CD4-positive, CD25-positive, alpha-beta regulatory T cell (primary cell): ENCODE measurements around the gene PITX2. TPM values are rescaled to one million over a fixed set of nuclear protein-coding genes. Genes with fewer than 3 reads are reported as not detected.
A peak's percentile ranks its signal among the peaks of the same experiment; 100 is the strongest.

Experiments used
- ATAC-seq, 2 donors: fragments of 150-1000 bp; cut with Tn5 transposase; one replicate each; pipeline ENCODE4 v1.10.0; 2021; ENCODE audit warnings: low read depth in 2 of 2, moderate number of reproducible peaks in 2 of 2, moderate library complexity in 1 of 2
- DNase-seq, 3 donors: peaks; one replicate each; pipeline versions ENCODE4 v3.0.0 to v3.0.0-alpha.2; 2012 to 2022; ENCODE audit warnings: mixed read lengths in 1 of 3
- H3K27ac ChIP-seq: one replicate; pipeline ENCODE4 v1.7.0; 2013; ENCODE audit warnings: mild to moderate bottlenecking, low read length; ENCODE audit not compliant: insufficient read depth, poor library complexity, severe bottlenecking
- H3K27me3 ChIP-seq: one replicate; pipeline ENCODE4 v1.7.0; 2013; ENCODE audit warnings: low read length; ENCODE audit not compliant: control insufficient read depth, insufficient read depth
- H3K36me3 ChIP-seq: one replicate; pipeline ENCODE4 v1.7.0; 2013; ENCODE audit warnings: mild to moderate bottlenecking, low read length, moderate library complexity; ENCODE audit not compliant: control insufficient read depth, insufficient read depth
- H3K4me1 ChIP-seq: 2 replicates; pipeline ENCODE4 v1.7.0; 2013; ENCODE audit warnings: mild to moderate bottlenecking, low read length; ENCODE audit not compliant: insufficient read depth, control insufficient read depth, poor library complexity, severe bottlenecking
- H3K4me3 ChIP-seq: one replicate; pipeline ENCODE4 v1.7.0; 2013; ENCODE audit warnings: low read depth, mild to moderate bottlenecking, low read length, moderate library complexity
- H3K9me3 ChIP-seq, 2 experiments: 1 replicate in 1 of 2; 2 replicates in 1 of 2; pipeline ENCODE4 v1.7.0; 2013; ENCODE audit warnings: low read length in 2 of 2, mild to moderate bottlenecking in 1 of 2, moderate library complexity in 1 of 2; ENCODE audit not compliant: control insufficient read depth in 2 of 2
- H3K27ac Mint-ChIP-seq, 3 donors: one replicate each; pipeline ENCODE4 v1.8.0; 2020 to 2022; ENCODE audit warnings: mild to moderate bottlenecking in 3 of 3, mixed read lengths in 3 of 3, moderate library complexity in 2 of 3
- H3K27me3 Mint-ChIP-seq: one replicate; pipeline ENCODE4 v1.8.0; 2022; ENCODE audit warnings: mild to moderate bottlenecking, mixed read lengths
- H3K36me3 Mint-ChIP-seq: one replicate; pipeline ENCODE4 v1.8.0; 2020; ENCODE audit warnings: mixed read lengths
- H3K4me1 Mint-ChIP-seq, 4 donors: one replicate each; pipeline ENCODE4 v1.8.0; 2020 to 2022; ENCODE audit warnings: mixed read lengths in 4 of 4, mild to moderate bottlenecking in 1 of 4
- H3K4me3 Mint-ChIP-seq, 4 donors: one replicate each; pipeline ENCODE4 v1.8.0; 2020 to 2022; ENCODE audit warnings: mild to moderate bottlenecking in 4 of 4, mixed read lengths in 4 of 4, moderate library complexity in 3 of 4
- H3K9me3 Mint-ChIP-seq, 7 donors: one replicate each; pipeline ENCODE4 v1.8.0; 2020 to 2022; ENCODE audit warnings: mixed read lengths in 7 of 7, mild to moderate bottlenecking in 3 of 7, moderate library complexity in 2 of 7
- polyA plus RNA-seq, 4 donors: library from polyadenylated mRNA; unstranded; fragments of 300-500 nt; fragmentation: Illumina TruSeq; gene quantifications; one replicate each; pipeline ENCODE4 v1.2.3, GENCODE V29; 2021
- total RNA-seq: library from RNA; stranded (reverse); gene quantifications from one replicate; pipeline ENCODE4 v1.2.3, GENCODE V29; 2022

PITX2 gene
- total and polyA plus RNA-seq, 5 donors from 2014 or later: not detected

- H3K4me3 ChIP-seq: no peak overlapping the region
- ATAC-seq (no peak), DNase-seq (no peak)
- no peak overlapping the region for H3K27ac ChIP-seq
- H3K27me3 ChIP-seq: peaks cover 46% of the 10 kb centered on the region
- H3K27me3 Mint-ChIP-seq: peaks cover 95% of the 10 kb centered on the region
- H3K9me3 Mint-ChIP-seq: peaks cover 0 to 7% (median 0%) of the 10 kb centered on the region in 7 donors
- H3K36me3 ChIP-seq: no peaks in the 10 kb centered on the region
- no peaks in the 10 kb centered on the region for H3K9me3 ChIP-seq
- H3K4me3 Mint-ChIP-seq: no peak overlapping the region
- no peaks in the 10 kb centered on the region for H3K36me3 Mint-ChIP-seq
- no peaks in the 10 kb centered on the region for H3K4me1 ChIP-seq
- peaks cover 0 to 38% (median 7%) of the 10 kb centered on the region in 4 donors for H3K4me1 Mint-ChIP-seq
- no peak overlapping the region for H3K27ac Mint-ChIP-seq
Observed at GRCh38 chr4:110614976-110615352, 7.9 kb downstream of the PITX2 start.

GRCh38 chr4:110614173-110614963 is 8.5 kb downstream of the PITX2 start:
- ATAC-seq (no peak), DNase-seq (no peak)
- Histone ChIP-seq H3K9me3 (no peaks in the 10 kb centered on the region), H3K27ac (no peak overlapping the region), H3K4me1 (no peaks in the 10 kb centered on the region), H3K27me3 (peaks cover 48% of the 10 kb centered on the region), H3K4me3 (no peak overlapping the region), H3K36me3 (no peaks in the 10 kb centered on the region)
- no peak overlapping the region for H3K27ac Mint-ChIP-seq
- H3K4me1 Mint-ChIP-seq: peaks cover 0 to 32% (median 6%) of the 10 kb centered on the region in 4 donors
- peaks cover 95% of the 10 kb centered on the region for H3K27me3 Mint-ChIP-seq
- H3K4me3 Mint-ChIP-seq: peak overlapping the region in 1 of 4 donors; percentile 51
- H3K36me3 Mint-ChIP-seq: no peaks in the 10 kb centered on the region
- H3K9me3 Mint-ChIP-seq: peaks cover 0 to 4% (median 0%) of the 10 kb centered on the region in 7 donors

- ATAC-seq (no peak), DNase-seq (no peak)
- H3K4me1 Mint-ChIP-seq: peaks cover 0 to 29% (median 4%) of the 10 kb centered on the region in 4 donors
- no peaks in the 10 kb centered on the region for H3K36me3 Mint-ChIP-seq
- no peak overlapping the region for H3K27ac Mint-ChIP-seq
- no peaks in the 10 kb centered on the region for H3K4me1 ChIP-seq
- H3K27ac ChIP-seq: no peak overlapping the region
- peaks cover 92% of the 10 kb centered on the region for H3K27me3 Mint-ChIP-seq
- H3K36me3 ChIP-seq: no peaks in the 10 kb centered on the region
- no peak overlapping the region for H3K4me3 ChIP-seq
- peaks cover 53% of the 10 kb centered on the region for H3K27me3 ChIP-seq
- no peaks in the 10 kb centered on the region for H3K9me3 ChIP-seq
- H3K4me3 Mint-ChIP-seq: no peak overlapping the region
- H3K9me3 Mint-ChIP-seq: peaks cover 0 to 6% (median 0%) of the 10 kb centered on the region in 7 donors
Observed at GRCh38 chr4:110613745-110614144, 9.1 kb downstream of the PITX2 start.

DNA sequence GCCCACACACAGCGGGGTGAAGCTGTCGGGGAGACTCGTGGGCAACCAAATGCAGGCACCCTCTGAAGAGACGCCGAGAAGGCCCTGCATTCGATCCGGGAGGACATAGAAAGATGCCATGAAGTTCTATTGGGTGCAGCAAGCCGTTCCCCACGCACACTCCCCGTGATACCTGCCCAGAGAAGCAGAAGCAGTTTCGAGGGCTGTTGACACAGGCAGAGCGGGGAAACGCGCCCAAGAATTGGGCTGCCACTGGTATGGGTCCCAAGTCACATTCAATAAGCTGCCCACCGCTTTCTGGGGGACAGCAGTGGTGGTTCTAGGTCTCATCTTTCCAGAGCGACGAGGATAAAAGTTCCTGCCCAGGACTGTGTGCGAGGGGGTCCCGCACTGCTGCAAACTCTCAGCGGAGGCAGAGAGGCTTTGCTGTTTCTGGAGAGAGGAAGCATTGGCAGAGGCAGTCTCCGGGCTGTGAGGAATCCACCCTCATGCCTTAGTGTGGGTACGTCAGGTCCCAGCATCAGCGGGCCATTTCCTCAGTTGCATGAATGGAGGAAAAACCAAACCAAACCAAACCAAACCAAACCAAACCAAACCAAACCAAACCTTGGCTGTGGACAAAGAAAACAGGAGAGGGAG is 10.1 kb downstream of the PITX2 start:
- Histone ChIP-seq H3K4me1 (no peaks in the 10 kb centered on the region), H3K9me3 (no peaks in the 10 kb centered on the region), H3K4me3 (no peak overlapping the region), H3K27me3 (peaks cover 52% of the 10 kb centered on the region), H3K27ac (no peak overlapping the region), H3K36me3 (no peaks in the 10 kb centered on the region)
- Mint-ChIP-seq H3K4me1 (peaks cover 0 to 19% (median under 1%) of the 10 kb centered on the region in 4 donors), H3K9me3 (peaks cover 0 to 7% (median 0%) of the 10 kb centered on the region in 7 donors), H3K27me3 (peaks cover 92% of the 10 kb centered on the region), H3K4me3 (no peak overlapping the region), H3K27ac (peak overlapping the region in 1 of 3 donors; percentile 14), H3K36me3 (no peaks in the 10 kb centered on the region)
- no peak for ATAC-seq
- no peak for DNase-seq

GRCh38 chr4:110611968-110612447 is 10.9 kb downstream of the PITX2 start:
- Histone ChIP-seq H3K36me3 (no peaks in the 10 kb centered on the region), H3K9me3 (no peaks in the 10 kb centered on the region), H3K27ac (no peak overlapping the region), H3K4me1 (no peaks in the 10 kb centered on the region), H3K27me3 (peaks cover 47% of the 10 kb centered on the region), H3K4me3 (no peak overlapping the region)
- Mint-ChIP-seq H3K27ac (no peak overlapping the region), H3K9me3 (peaks cover 0 to 7% (median 0%) of the 10 kb centered on the region in 7 donors), H3K36me3 (no peaks in the 10 kb centered on the region), H3K4me1 (peaks cover 0 to 16% (median 0%) of the 10 kb centered on the region in 4 donors), H3K4me3 (no peak overlapping the region), H3K27me3 (peaks cover 85% of the 10 kb centered on the region)
- DNase-seq: no peak
- ATAC-seq: no peak

GRCh38 chr4:110610940-110611831 is 11.7 kb downstream of the PITX2 start:
- peaks cover 40% of the 10 kb centered on the region for H3K27me3 ChIP-seq

DNA sequence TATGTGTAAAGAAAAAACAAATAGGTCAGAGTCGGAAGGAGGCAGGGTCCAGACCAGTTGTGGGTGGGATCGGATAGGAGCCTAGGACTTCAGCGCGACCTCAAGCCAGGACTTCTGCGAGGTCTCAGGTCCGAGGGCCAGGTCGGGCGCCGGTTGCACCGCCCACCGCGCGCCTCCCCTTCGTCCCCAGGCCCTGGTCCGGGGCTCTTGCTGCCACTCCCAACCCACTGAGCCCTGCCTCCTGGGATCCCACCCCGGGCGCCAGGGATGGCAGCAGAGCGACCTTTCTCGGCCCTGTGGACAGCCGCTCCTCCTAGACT is 12.3 kb downstream of the PITX2 start:
- peaks cover 0 to 8% (median 0%) of the 10 kb centered on the region in 4 donors for H3K4me1 Mint-ChIP-seq
- H3K4me3 ChIP-seq: no peak overlapping the region
- H3K9me3 Mint-ChIP-seq: peaks cover 0 to 5% (median 0%) of the 10 kb centered on the region in 7 donors
- H3K36me3 Mint-ChIP-seq: no peaks in the 10 kb centered on the region
- no peaks in the 10 kb centered on the region for H3K4me1 ChIP-seq
- no peak overlapping the region for H3K27ac Mint-ChIP-seq
- peaks cover 71% of the 10 kb centered on the region for H3K27me3 Mint-ChIP-seq
- H3K9me3 ChIP-seq: no peaks in the 10 kb centered on the region
- no peak for ATAC-seq
- DNase-seq: no peak
- H3K4me3 Mint-ChIP-seq: peak overlapping the region in 1 of 4 donors; percentile 52
- no peak overlapping the region for H3K27ac ChIP-seq
- peaks cover 39% of the 10 kb centered on the region for H3K27me3 ChIP-seq
- no peaks in the 10 kb centered on the region for H3K36me3 ChIP-seq

More at GRCh38 chr4:110610940-110611831, 11.7 kb downstream of the PITX2 start:
- Histone ChIP-seq H3K4me1 (no peaks in the 10 kb centered on the region), H3K4me3 (no peak overlapping the region), H3K27ac (no peak overlapping the region), H3K36me3 (no peaks in the 10 kb centered on the region), H3K9me3 (no peaks in the 10 kb centered on the region)
- peak in 1 of 2 donors; percentile 18 for ATAC-seq
- H3K27me3 Mint-ChIP-seq: peaks cover 77% of the 10 kb centered on the region
- H3K4me1 Mint-ChIP-seq: peaks cover 0 to 12% (median 0%) of the 10 kb centered on the region in 4 donors
- no peak for DNase-seq
- no peaks in the 10 kb centered on the region for H3K36me3 Mint-ChIP-seq
- H3K27ac Mint-ChIP-seq: no peak overlapping the region
- peaks cover 0 to 7% (median 0%) of the 10 kb centered on the region in 7 donors for H3K9me3 Mint-ChIP-seq
- H3K4me3 Mint-ChIP-seq: peak overlapping the region in 3 of 4 donors; percentile 3 to 52 (median 22)
